ENCODE results near the gene SEMA4C. TPM values are rescaled to one million over a fixed set of nuclear protein-coding genes. Genes with fewer than 3 reads are reported as not detected.
"Not testable (repeated sequence)": the region's sequence is repeated elsewhere in the genome, so short reads cannot be mapped to it uniquely, and the experiment has no call there.

Gene SEMA4C
- total and polyA plus RNA-seq, 7 donors = 4.1 to 10.8 (median 9.5) TPM

DNA sequence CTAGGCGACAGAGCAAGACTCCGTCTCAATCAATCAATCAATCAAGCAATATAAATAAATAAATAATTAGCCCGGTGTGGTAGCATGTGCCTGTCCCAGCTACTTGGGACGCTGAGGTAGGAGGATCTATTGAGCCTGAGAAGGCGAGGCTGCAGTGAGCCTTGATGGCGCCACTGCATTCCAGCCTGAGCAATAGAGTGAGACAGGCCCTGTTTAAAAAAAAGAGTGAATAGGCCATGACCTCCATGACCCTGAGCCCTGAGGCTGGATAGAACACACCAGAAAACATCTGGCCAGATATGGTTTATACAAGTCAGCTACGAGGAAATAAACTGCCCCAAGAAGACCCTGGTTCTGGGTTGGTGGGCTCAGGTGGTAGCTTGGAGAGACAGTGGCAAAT lies 20.4 kb upstream of the SEMA4C start:
- DNase-seq = no peak
- H3K9me3 ChIP-seq = no peaks in the 10 kb centered on the region
- ATAC-seq = no peak
- TF ChIP-seq, protein P1, sequence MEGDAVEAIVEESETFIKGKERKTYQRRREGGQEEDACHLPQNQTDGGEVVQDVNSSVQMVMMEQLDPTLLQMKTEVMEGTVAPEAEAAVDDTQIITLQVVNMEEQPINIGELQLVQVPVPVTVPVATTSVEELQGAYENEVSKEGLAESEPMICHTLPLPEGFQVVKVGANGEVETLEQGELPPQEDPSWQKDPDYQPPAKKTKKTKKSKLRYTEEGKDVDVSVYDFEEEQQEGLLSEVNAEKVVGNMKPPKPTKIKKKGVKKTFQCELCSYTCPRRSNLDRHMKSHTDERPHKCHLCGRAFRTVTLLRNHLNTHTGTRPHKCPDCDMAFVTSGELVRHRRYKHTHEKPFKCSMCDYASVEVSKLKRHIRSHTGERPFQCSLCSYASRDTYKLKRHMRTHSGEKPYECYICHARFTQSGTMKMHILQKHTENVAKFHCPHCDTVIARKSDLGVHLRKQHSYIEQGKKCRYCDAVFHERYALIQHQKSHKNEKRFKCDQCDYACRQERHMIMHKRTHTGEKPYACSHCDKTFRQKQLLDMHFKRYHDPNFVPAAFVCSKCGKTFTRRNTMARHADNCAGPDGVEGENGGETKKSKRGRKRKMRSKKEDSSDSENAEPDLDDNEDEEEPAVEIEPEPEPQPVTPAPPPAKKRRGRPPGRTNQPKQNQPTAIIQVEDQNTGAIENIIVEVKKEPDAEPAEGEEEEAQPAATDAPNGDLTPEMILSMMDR (IDR thresholded peaks at IDR 0.05) = no peak
- H3K4me1 ChIP-seq = peaks cover 53% of the 10 kb centered on the region
- no peak overlapping the region for H3K4me3 ChIP-seq
- no peaks in the 10 kb centered on the region for H3K36me3 ChIP-seq (ENCODE audit: insufficient read depth in 1 of 2, low read depth in 1 of 2)
- intact Hi-C loops (cut with DNase I) = no loop called here
- 86 to 90% (median 89%) methylated on average over 7 of the region's 7 CpGs for WGBS, 3 donors
- no peak overlapping the region for H3K27ac ChIP-seq
- no peaks in the 10 kb centered on the region for H3K27me3 ChIP-seq (ENCODE audit: insufficient read depth in 3 of 3, low read length in 2 of 3)

DNA sequence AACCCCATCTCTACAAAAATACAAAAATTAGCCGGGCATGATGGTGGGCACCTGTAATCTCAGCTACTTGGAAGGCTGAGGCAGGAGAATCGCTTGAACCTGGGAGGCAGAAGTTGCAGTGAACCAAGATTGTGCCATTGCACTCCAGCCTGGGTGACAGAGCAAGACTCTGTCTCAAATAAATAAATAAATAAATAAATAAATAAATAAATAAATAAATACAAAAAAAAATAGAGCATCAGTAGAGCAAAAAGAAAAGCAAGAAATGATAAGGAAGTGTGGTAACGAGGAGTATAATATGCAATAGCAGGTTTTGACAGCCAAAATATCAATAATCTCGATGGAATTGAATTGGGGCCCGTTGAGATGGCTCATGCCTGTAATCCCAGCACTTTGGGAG lies 19.6 kb upstream of the SEMA4C start:
- H3K36me3 ChIP-seq (ENCODE audit: insufficient read depth in 1 of 2, low read depth in 1 of 2); DNase-seq; H3K9me3 ChIP-seq; ATAC-seq; intact Hi-C loops (cut with DNase I); H3K4me3 ChIP-seq; H3K27ac ChIP-seq; H3K27me3 ChIP-seq (ENCODE audit: insufficient read depth in 3 of 3, low read length in 2 of 3): not testable (repeated sequence)
- 83 to 93% (median 89%) methylated on average over 5 of the region's 5 CpGs for WGBS, 3 donors
- peaks cover 48% of the 10 kb centered on the region for H3K4me1 ChIP-seq

DNA sequence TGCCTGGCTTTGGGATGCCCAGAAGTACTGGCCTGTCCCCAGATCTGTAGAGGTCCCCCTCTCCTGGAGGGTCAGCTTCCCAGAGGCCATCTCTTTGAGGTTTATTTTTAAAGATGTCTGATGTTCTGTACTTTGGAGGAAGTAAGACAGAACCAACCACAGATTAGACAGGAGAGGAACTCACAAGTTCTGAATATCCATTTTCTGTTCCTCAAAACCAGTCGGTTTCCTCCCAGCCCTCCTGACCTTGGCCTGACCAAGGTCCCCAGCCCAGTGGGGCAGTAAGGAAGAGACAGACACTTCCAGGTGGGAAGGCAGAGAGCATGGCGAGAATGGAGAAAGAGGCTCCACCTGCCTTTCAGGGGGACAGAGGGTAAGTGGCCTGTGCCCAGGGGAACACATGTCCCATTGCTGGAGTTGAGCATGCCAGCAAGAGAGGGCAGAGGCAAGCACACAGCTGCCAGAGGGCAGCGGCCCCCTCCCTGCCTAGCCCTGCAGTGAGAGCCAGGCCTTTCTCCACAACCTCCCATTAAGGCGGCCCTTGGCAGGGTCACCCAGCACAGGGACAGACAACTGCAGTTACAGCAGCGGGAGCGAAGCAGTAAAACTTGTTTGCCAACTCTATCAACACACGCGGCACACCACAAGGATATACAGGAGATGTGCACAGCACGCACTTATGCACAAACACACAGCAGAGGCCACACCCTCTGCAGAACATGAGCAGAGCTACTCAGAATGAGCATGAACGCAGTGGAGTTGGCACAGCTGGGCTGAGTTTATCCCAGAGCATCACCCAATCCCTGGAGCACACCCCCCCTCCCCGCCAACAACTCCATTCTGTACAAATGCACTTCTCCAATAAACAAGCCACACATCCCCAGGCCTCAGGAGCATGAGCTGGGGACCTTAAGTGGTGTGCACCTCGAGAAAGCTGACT lies 18.5 kb upstream of the SEMA4C start:
- Histone ChIP-seq H3K27ac (peak overlapping the region; percentile 32), H3K4me3 (no peak overlapping the region), H3K4me1 (peaks cover 43% of the 10 kb centered on the region), H3K9me3 (no peaks in the 10 kb centered on the region), H3K27me3 (ENCODE audit: insufficient read depth in 3 of 3, low read length in 2 of 3) (no peaks in the 10 kb centered on the region), H3K36me3 (ENCODE audit: insufficient read depth in 1 of 2, low read depth in 1 of 2) (no peaks in the 10 kb centered on the region)
- DNase-seq (peak in 1 of 2 donors; percentile 75), ATAC-seq (peak; percentile 66 to 81 (median 78))
- TF ChIP-seq, protein P1 (IDR thresholded peaks at IDR 0.05) = no peak
- WGBS, 3 donors = 22 to 41% (median 25%) methylated on average over 12 of the region's 12 CpGs
- intact Hi-C loops (cut with DNase I) = no loop called here

DNA sequence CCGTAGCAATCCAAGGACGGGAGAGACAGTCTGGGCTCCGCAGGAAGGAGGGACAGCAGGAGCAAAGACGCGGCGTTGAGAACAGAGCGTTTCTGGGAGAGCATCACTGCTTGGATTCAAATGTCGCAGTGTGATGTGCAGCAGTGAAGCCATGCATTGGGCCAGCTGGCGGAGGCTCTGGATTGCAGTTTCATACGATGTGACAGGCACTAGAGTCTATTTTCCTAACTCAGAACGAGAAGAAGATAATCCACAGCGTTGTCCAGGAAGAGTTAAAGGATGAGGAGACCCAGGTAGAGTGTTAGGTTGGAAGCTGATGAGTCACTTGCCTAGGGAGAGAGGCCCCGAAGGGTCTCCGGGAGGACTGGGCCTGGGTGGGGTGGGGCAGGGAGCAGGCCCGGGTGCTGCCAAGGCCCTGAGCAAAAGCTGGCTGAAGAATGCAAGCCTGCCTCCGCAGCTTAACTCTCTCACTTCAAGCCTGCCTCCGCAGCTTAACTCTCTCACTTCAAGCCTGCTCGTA lies 17.7 kb upstream of the SEMA4C start:
- Histone ChIP-seq H3K9me3 (no peaks in the 10 kb centered on the region), H3K27me3 (ENCODE audit: insufficient read depth in 3 of 3, low read length in 2 of 3) (no peaks in the 10 kb centered on the region), H3K4me3 (no peak overlapping the region), H3K4me1 (peaks cover 37% of the 10 kb centered on the region), H3K36me3 (ENCODE audit: insufficient read depth in 1 of 2, low read depth in 1 of 2) (no peaks in the 10 kb centered on the region), H3K27ac (peak overlapping the region; percentile 32)
- WGBS, 3 donors = 26 to 42% (median 28%) methylated on average over 18 of the region's 18 CpGs
- intact Hi-C loops (cut with DNase I) = no loop called here
- ATAC-seq (peak; percentile 13 to 61 (median 37)), DNase-seq (no peak)
- TF ChIP-seq, protein P1 (IDR thresholded peaks at IDR 0.05) = no peak

Data from psoas muscle (tissue), 8 donors.